H9 (cell line): ENCODE results near the gene RNLS. TPM values are rescaled to one million over a fixed set of nuclear protein-coding genes. Genes with fewer than 3 reads are reported as not detected.

ENCODE experiments used
- DNase-seq: peaks from one replicate; pipeline ENCODE4 v3.0.0-alpha.2; 2017
- H2AFZ ChIP-seq: one replicate; pipeline ENCODE4 v1.6.1; 2013; ENCODE audit warnings: mild to moderate bottlenecking, low read length, control low read depth, moderate library complexity
- H2AK5ac ChIP-seq: 2 replicates; pipeline ENCODE4 v1.6.1; 2013; ENCODE audit warnings: low read length, control low read depth, mixed read lengths; ENCODE audit not compliant: insufficient read length
- H2BK120ac ChIP-seq: one replicate; pipeline ENCODE4 v1.6.1; 2013; ENCODE audit warnings: low read depth, mild to moderate bottlenecking, low read length, control low read depth, inconsistent platforms; ENCODE audit not compliant: poor library complexity, severe bottlenecking
- H2BK12ac ChIP-seq: 2 replicates; pipeline ENCODE4 v1.6.1; 2013; ENCODE audit warnings: low read length, control low read depth, mixed read lengths, low read depth; ENCODE audit not compliant: insufficient read length
- H2BK15ac ChIP-seq: 2 replicates; pipeline ENCODE4 v1.6.1; 2013; ENCODE audit warnings: low read depth, low read length, control low read depth
- H2BK20ac ChIP-seq: one replicate; pipeline ENCODE4 v1.6.1; 2013; ENCODE audit warnings: low read depth, mild to moderate bottlenecking, low read length, control low read depth, inconsistent platforms; ENCODE audit not compliant: poor library complexity, severe bottlenecking
- H2BK5ac ChIP-seq: 2 replicates; pipeline ENCODE4 v1.6.1; 2013; ENCODE audit warnings: low read length, control low read depth, mixed read lengths; ENCODE audit not compliant: insufficient read length
- H3K14ac ChIP-seq: 2 replicates; pipeline ENCODE4 v1.6.1; 2013; ENCODE audit warnings: low read length, control low read depth; ENCODE audit not compliant: insufficient read depth
- H3K18ac ChIP-seq: 2 replicates; pipeline ENCODE4 v1.6.1; 2013; ENCODE audit warnings: low read depth, mild to moderate bottlenecking, mixed read lengths, low read length, control low read depth; ENCODE audit not compliant: insufficient read length
- H3K23ac ChIP-seq: 2 replicates; pipeline ENCODE4 v1.6.1; 2013; ENCODE audit warnings: low read length, control low read depth, mixed read lengths, low read depth; ENCODE audit not compliant: insufficient read length
- H3K23me2 ChIP-seq: 2 replicates; pipeline ENCODE4 v1.6.1; 2013; ENCODE audit warnings: low read depth, mild to moderate bottlenecking, mixed read lengths, low read length, control low read depth; ENCODE audit not compliant: insufficient read length, poor library complexity, severe bottlenecking
- H3K27ac ChIP-seq: 2 replicates; pipeline ENCODE4 v1.5.1; 2013; ENCODE audit warnings: low read length, control low read depth, mixed read lengths, low read depth; ENCODE audit not compliant: insufficient read length
- H3K27me3 ChIP-seq: 2 replicates; pipeline ENCODE4 v1.6.1; 2013; ENCODE audit warnings: low read length, control low read depth, inconsistent platforms; ENCODE audit not compliant: insufficient read depth
- H3K4ac ChIP-seq: 2 replicates; pipeline ENCODE4 v1.6.1; 2013; ENCODE audit warnings: low read depth, mild to moderate bottlenecking, control low read depth, inconsistent platforms, low read length, moderate library complexity
- H3K4me1 ChIP-seq: 2 replicates; pipeline ENCODE4 v1.6.1; 2013; ENCODE audit warnings: low read length, control low read depth, inconsistent platforms; ENCODE audit not compliant: insufficient read depth
- H3K4me2 ChIP-seq: 2 replicates; pipeline ENCODE4 v1.6.1; 2013; ENCODE audit warnings: low read length, control low read depth, mixed read lengths; ENCODE audit not compliant: insufficient read length, insufficient read depth
- H3K56ac ChIP-seq: 2 replicates; pipeline ENCODE4 v1.6.1; 2013; ENCODE audit warnings: low read depth, mild to moderate bottlenecking, mixed read lengths, low read length, control low read depth; ENCODE audit not compliant: insufficient read length
- H3K79me1 ChIP-seq: 2 replicates; pipeline ENCODE4 v1.6.1; 2013; ENCODE audit warnings: low read depth, mild to moderate bottlenecking, moderate library complexity, low read length, control low read depth, inconsistent platforms; ENCODE audit not compliant: insufficient read depth, poor library complexity, severe bottlenecking
- H3K79me2 ChIP-seq: 2 replicates; pipeline ENCODE4 v1.6.1; 2013; ENCODE audit warnings: low read length, control low read depth, inconsistent platforms; ENCODE audit not compliant: insufficient read depth
- H3K9ac ChIP-seq: 2 replicates; pipeline ENCODE4 v1.6.1; 2013; ENCODE audit warnings: low read length, control low read depth, mixed read lengths; ENCODE audit not compliant: insufficient read length; ENCODE audit errors: extremely low read depth
- H3K9me3 ChIP-seq: one replicate; pipeline ENCODE4 v1.6.1; 2013; ENCODE audit warnings: low read depth, low read length, inconsistent platforms; ENCODE audit not compliant: control insufficient read depth
- H3T11ph ChIP-seq: one replicate; pipeline ENCODE4 v1.6.1; 2013; ENCODE audit warnings: mild to moderate bottlenecking, low read length, control low read depth, inconsistent platforms
- H4K20me1 ChIP-seq: one replicate; pipeline ENCODE4 v1.6.1; 2013; ENCODE audit not compliant: control insufficient read depth, insufficient read length, insufficient read depth
- H4K5ac ChIP-seq: 2 replicates; pipeline ENCODE4 v1.6.1; 2013; ENCODE audit warnings: low read depth, mild to moderate bottlenecking, mixed read lengths, low read length, control low read depth; ENCODE audit not compliant: insufficient read length
- H4K8ac ChIP-seq: replicated peaks from 2 replicates; pipeline ENCODE4 v1.6.1; 2013; ENCODE audit warnings: low read length, control low read depth, mixed read lengths, low read depth; ENCODE audit not compliant: insufficient read length
- H4K91ac ChIP-seq: 2 replicates; pipeline ENCODE4 v1.6.1; 2013; ENCODE audit warnings: low read depth, mild to moderate bottlenecking, moderate library complexity, mixed read lengths, low read length, control low read depth; ENCODE audit not compliant: insufficient read length
- H3K27ac Mint-ChIP-seq, 3 experiments: 2 replicates in 2 of 3; 3 replicates in 1 of 3; pipeline ENCODE4 v1.8.0; 2020 to 2021; ENCODE audit warnings: mixed read lengths in 3 of 3, mild to moderate bottlenecking in 1 of 3, moderate library complexity in 1 of 3
- H3K27me3 Mint-ChIP-seq: 2 replicates; pipeline ENCODE4 v1.8.0; 2021; ENCODE audit warnings: low read depth, mild to moderate bottlenecking, moderate library complexity, mixed read lengths
- H3K36me3 Mint-ChIP-seq, 3 experiments: 2 replicates in 2 of 3; 3 replicates in 1 of 3; pipeline ENCODE4 v1.8.0; 2020 to 2021; ENCODE audit warnings: low read depth in 3 of 3, mixed read lengths in 3 of 3; ENCODE audit not compliant: insufficient read depth in 1 of 3
- H3K4me1 Mint-ChIP-seq, 2 experiments: 2 replicates each; pipeline ENCODE4 v1.8.0; 2020; ENCODE audit warnings: mixed read lengths in 2 of 2
- H3K4me3 Mint-ChIP-seq, 2 experiments: 2 replicates in 1 of 2; 3 replicates in 1 of 2; pipeline ENCODE4 v1.8.0; 2020 to 2021; ENCODE audit warnings: mild to moderate bottlenecking in 2 of 2, mixed read lengths in 2 of 2, moderate library complexity in 1 of 2
- H3K9me3 Mint-ChIP-seq, 2 experiments: 2 replicates in 1 of 2; 3 replicates in 1 of 2; pipeline ENCODE4 v1.8.0; 2020; ENCODE audit warnings: mild to moderate bottlenecking in 2 of 2, mixed read lengths in 2 of 2, moderate library complexity in 1 of 2
- WGBS: extraction: QIAGEN DNeasy Blood & Tissue Kit; methylation state at CpG from one replicate; pipeline ENCODE4 v1.1.7; 2013; ENCODE audit warnings: missing lambda C conversion rate, low lambda C conversion rate, mixed read lengths; ENCODE audit not compliant: insufficient read length; ENCODE audit errors: extremely low coverage; 5-methylcytosine and 5-hydroxymethylcytosine counted together
- total RNA-seq: library from RNA; stranded (reverse); gene quantifications from 2 replicates; pipeline ENCODE4 v1.2.1, GENCODE V29; 2021
- TF ChIP-seq, protein P1 (sequence below): fragments of 200-600 bp; sonication (generic); conservative IDR thresholded peaks from 3 replicates; pipeline ENCODE4 v1.8.0; 2021; ENCODE audit warnings: antibody characterized with exemption, mild to moderate bottlenecking

The RNLS gene
- total RNA-seq, 1 experiment from 2014 or later = 7.5 TPM

DNA sequence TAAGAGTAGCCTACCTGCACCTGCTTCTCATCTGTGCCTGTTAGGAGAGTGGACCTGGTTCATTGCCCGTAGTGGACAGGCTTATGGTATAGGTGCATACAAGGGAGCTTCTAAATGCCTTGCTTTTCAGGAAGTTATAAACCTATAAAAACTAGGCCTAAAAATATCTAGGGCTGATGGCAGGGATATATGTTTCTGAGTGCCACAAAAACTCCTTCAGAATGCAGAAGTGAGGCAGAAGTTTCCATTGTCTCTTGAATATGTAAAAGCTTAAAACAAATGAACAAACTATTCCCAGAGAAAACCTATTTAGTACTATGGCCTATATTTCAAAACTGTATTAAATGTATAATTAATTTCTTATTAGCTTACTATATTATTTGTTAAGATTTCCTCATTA lies 91.8 kb downstream of the RNLS start:
- TF ChIP-seq, protein P1, sequence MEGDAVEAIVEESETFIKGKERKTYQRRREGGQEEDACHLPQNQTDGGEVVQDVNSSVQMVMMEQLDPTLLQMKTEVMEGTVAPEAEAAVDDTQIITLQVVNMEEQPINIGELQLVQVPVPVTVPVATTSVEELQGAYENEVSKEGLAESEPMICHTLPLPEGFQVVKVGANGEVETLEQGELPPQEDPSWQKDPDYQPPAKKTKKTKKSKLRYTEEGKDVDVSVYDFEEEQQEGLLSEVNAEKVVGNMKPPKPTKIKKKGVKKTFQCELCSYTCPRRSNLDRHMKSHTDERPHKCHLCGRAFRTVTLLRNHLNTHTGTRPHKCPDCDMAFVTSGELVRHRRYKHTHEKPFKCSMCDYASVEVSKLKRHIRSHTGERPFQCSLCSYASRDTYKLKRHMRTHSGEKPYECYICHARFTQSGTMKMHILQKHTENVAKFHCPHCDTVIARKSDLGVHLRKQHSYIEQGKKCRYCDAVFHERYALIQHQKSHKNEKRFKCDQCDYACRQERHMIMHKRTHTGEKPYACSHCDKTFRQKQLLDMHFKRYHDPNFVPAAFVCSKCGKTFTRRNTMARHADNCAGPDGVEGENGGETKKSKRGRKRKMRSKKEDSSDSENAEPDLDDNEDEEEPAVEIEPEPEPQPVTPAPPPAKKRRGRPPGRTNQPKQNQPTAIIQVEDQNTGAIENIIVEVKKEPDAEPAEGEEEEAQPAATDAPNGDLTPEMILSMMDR = no peak
- no peaks in the 10 kb centered on the region for H3K9me3 ChIP-seq
- H3K27ac ChIP-seq = no peak overlapping the region
- no peak overlapping the region for H3K9ac ChIP-seq
- H3K23me2 ChIP-seq = no peaks in the 10 kb centered on the region
- no peak overlapping the region for H3T11ph ChIP-seq
- no peak overlapping the region for H3K56ac ChIP-seq
- H3K9me3 Mint-ChIP-seq = no peaks in the 10 kb centered on the region
- peaks cover 2% of the 10 kb centered on the region; the same call in 1 of the 2 replicates for H3K4me1 ChIP-seq
- H3K4me1 Mint-ChIP-seq = peaks cover 15 to 16% of the 10 kb centered on the region in 2 experiments
- H2AK5ac ChIP-seq = no peak overlapping the region
- no peak overlapping the region for H3K23ac ChIP-seq
- no peaks in the 10 kb centered on the region for H4K20me1 ChIP-seq
- H3K79me2 ChIP-seq = no peaks in the 10 kb centered on the region
- no peaks in the 10 kb centered on the region for H3K27me3 Mint-ChIP-seq
- no peak overlapping the region for H3K4me2 ChIP-seq
- H4K8ac ChIP-seq = no peak overlapping the region
- H3K36me3 Mint-ChIP-seq = no peaks in the 10 kb centered on the region; a peak in 1 of 7 replicates
- H2BK15ac ChIP-seq = no peak overlapping the region
- no peak overlapping the region for H2AFZ ChIP-seq
- no peak overlapping the region for H3K18ac ChIP-seq
- no CpG with 5 or more reads among the region's 1 CpG for WGBS
- no peak overlapping the region for H2BK5ac ChIP-seq
- H3K4me3 Mint-ChIP-seq = no peak overlapping the region
- no peak overlapping the region for H2BK12ac ChIP-seq
- no peak for DNase-seq
- H3K27me3 ChIP-seq = no peaks in the 10 kb centered on the region
- H2BK120ac ChIP-seq = no peak overlapping the region
- no peak overlapping the region for H3K14ac ChIP-seq
- H2BK20ac ChIP-seq = no peak overlapping the region
- no peak overlapping the region for H3K4ac ChIP-seq
- H4K91ac ChIP-seq = no peak overlapping the region
- H4K5ac ChIP-seq = no peak overlapping the region
- H3K79me1 ChIP-seq = no peaks in the 10 kb centered on the region
- H3K27ac Mint-ChIP-seq = no peak overlapping the region
